ENCODE data around the gene PRDM16.

Gene PRDM16

GRCh38 chr1:3407021-3407420 lies 338.0 kb downstream of the PRDM16 start:
- DNase-seq (ENCODE audit: low read depth in 2 of 2): no peak
- no peak overlapping the region for H3K4me3 ChIP-seq (replicated peaks in 1 of 2; ENCODE audit: low read depth in 2 of 2, low read length in 2 of 2)
- TF ChIP-seq CTCF (IDR thresholded peaks at IDR 0.05; ENCODE audit: low read depth, low read length): no peak

GRCh38 chr1:3408751-3409266 lies 339.8 kb downstream of the PRDM16 start:
- no peak overlapping the region for H3K4me3 ChIP-seq (replicated peaks in 1 of 2; ENCODE audit: low read depth in 2 of 2, low read length in 2 of 2)
- no peak for DNase-seq (ENCODE audit: low read depth in 2 of 2)
- TF ChIP-seq CTCF (IDR thresholded peaks at IDR 0.05; ENCODE audit: low read depth, low read length): no peak

- TF ChIP-seq CTCF (IDR thresholded peaks at IDR 0.05; ENCODE audit: low read depth, low read length): no peak
- no peak overlapping the region for H3K4me3 ChIP-seq (replicated peaks in 1 of 2; ENCODE audit: low read depth in 2 of 2, low read length in 2 of 2)
- no peak for DNase-seq (ENCODE audit: low read depth in 2 of 2)
These were observed 340.6 kb downstream of the PRDM16 start for GRCh38 chr1:3409366-3410141.

GRCh38 chr1:3410142-3410925 lies 341.3 kb downstream of the PRDM16 start:
- peak; percentile 52 to 64 for DNase-seq (ENCODE audit: low read depth in 2 of 2)
- H3K4me3 ChIP-seq (replicated peaks in 1 of 2; ENCODE audit: low read depth in 2 of 2, low read length in 2 of 2): no peak overlapping the region
- TF ChIP-seq CTCF (IDR thresholded peaks at IDR 0.05; ENCODE audit: low read depth, low read length): peak; percentile 47

GRCh38 chr1:3411806-3412205 lies 342.8 kb downstream of the PRDM16 start:
- no peak for TF ChIP-seq CTCF (IDR thresholded peaks at IDR 0.05; ENCODE audit: low read depth, low read length)
- no peak for DNase-seq (ENCODE audit: low read depth in 2 of 2)
- no peak overlapping the region for H3K4me3 ChIP-seq (replicated peaks in 1 of 2; ENCODE audit: low read depth in 2 of 2, low read length in 2 of 2)

GRCh38 chr1:3412376-3412775 lies 343.4 kb downstream of the PRDM16 start:
- no peak for TF ChIP-seq CTCF (IDR thresholded peaks at IDR 0.05; ENCODE audit: low read depth, low read length)
- DNase-seq (ENCODE audit: low read depth in 2 of 2): no peak
- no peak overlapping the region for H3K4me3 ChIP-seq (replicated peaks in 1 of 2; ENCODE audit: low read depth in 2 of 2, low read length in 2 of 2)

Data from cardiac fibroblast (primary cell).